ENCODE data around the gene NOXO1. TPM values are rescaled to one million over a fixed set of nuclear protein-coding genes. Genes with fewer than 3 reads are reported as not detected.

Gene NOXO1
- polyA plus RNA-seq, 1 donor from 2014 or later, result 8.5 TPM

GRCh38 chr16:1942810-1943726 lies 38.2 kb downstream of the NOXO1 start, which contains the start of gene MSRB1:
Gene MSRB1 (minus strand): TSS chr16:1943199. CDS start chr16:1943156, 43 bp downstream.
- peak; percentile 28 for TF ChIP-seq CTCF (IDR thresholded peaks at IDR 0.05; ENCODE audit: poor library complexity, severe bottlenecking)
- peak; percentile 67 for TF ChIP-seq TAF1 (IDR thresholded peaks at IDR 0.05; ENCODE audit: low read depth)
- TF ChIP-seq EZH2 (IDR thresholded peaks at IDR 0.05; ENCODE audit: borderline replicate concordance, insufficient read depth, low read length, poor library complexity, severe bottlenecking), result no peak
- peak; percentile 55 for TF ChIP-seq MXI1 (conservative IDR thresholded peaks at IDR 0.05; ENCODE audit: poor library complexity, severe bottlenecking)
- peak; percentile 80 for TF ChIP-seq POLR2AphosphoS5 (IDR thresholded peaks at IDR 0.05)
- TF ChIP-seq EP300 (conservative IDR thresholded peaks at IDR 0.05; ENCODE audit: poor library complexity, severe bottlenecking), result no peak
- no peak for TF ChIP-seq SMC3 (conservative IDR thresholded peaks at IDR 0.05; ENCODE audit: poor library complexity)
- no peak for TF ChIP-seq REST (IDR thresholded peaks at IDR 0.05; ENCODE audit: borderline replicate concordance)
- TF ChIP-seq RAD21 (conservative IDR thresholded peaks at IDR 0.05), result no peak

GRCh38 chr16:1942047-1942809 lies 39.0 kb downstream of the NOXO1 start:
- Histone ChIP-seq H3F3A (ENCODE audit: insufficient read depth, low read length, poor library complexity, severe bottlenecking) (no peaks in the 10 kb centered on the region), H2AFZ (ENCODE audit: low read depth, low read length) (peak overlapping the region; percentile 62), H3K9me3 (ENCODE audit: low read length) (no peaks in the 10 kb centered on the region), H3K36me3 (ENCODE audit: insufficient read depth, low read length) (no peaks in the 10 kb centered on the region), H4K20me1 (ENCODE audit: insufficient read depth) (no peaks in the 10 kb centered on the region), H3K27ac (ENCODE audit: low read length) (no peak overlapping the region), H3K9ac (ENCODE audit: low read length) (peak overlapping the region; percentile 76), H3K4me2 (ENCODE audit: low read length) (peak overlapping the region; percentile 72), H3K27me3 (ENCODE audit: insufficient read depth, low read depth, low read length) (no peaks in the 10 kb centered on the region), H3K9me2 (ENCODE audit: insufficient read depth, low read length) (no peaks in the 10 kb centered on the region), H3K79me2 (replicated peaks; ENCODE audit: insufficient read depth, low read length) (no peaks in the 10 kb centered on the region), H3K4me3 (ENCODE audit: low read length) (peak overlapping the region; percentile 86)
- TF ChIP-seq REST (IDR thresholded peaks at IDR 0.05; ENCODE audit: borderline replicate concordance) (no peak), TAF1 (IDR thresholded peaks at IDR 0.05; ENCODE audit: low read depth) (no peak), POLR2AphosphoS5 (IDR thresholded peaks at IDR 0.05) (no peak), RAD21 (conservative IDR thresholded peaks at IDR 0.05) (no peak), EZH2 (IDR thresholded peaks at IDR 0.05; ENCODE audit: borderline replicate concordance, insufficient read depth, low read length, poor library complexity, severe bottlenecking) (no peak), EP300 (conservative IDR thresholded peaks at IDR 0.05; ENCODE audit: poor library complexity, severe bottlenecking) (no peak), SMC3 (conservative IDR thresholded peaks at IDR 0.05; ENCODE audit: poor library complexity) (no peak), CTCF (IDR thresholded peaks at IDR 0.05; ENCODE audit: poor library complexity, severe bottlenecking) (no peak), MXI1 (conservative IDR thresholded peaks at IDR 0.05; ENCODE audit: poor library complexity, severe bottlenecking) (no peak)

More at GRCh38 chr16:1942810-1943726, 38.2 kb downstream of the NOXO1 start, which contains the start of gene MSRB1:
- H3K9me3 ChIP-seq (ENCODE audit: low read length), result no peaks in the 10 kb centered on the region
- H3K9me2 ChIP-seq (ENCODE audit: insufficient read depth, low read length), result no peaks in the 10 kb centered on the region
- H3K9ac ChIP-seq (ENCODE audit: low read length), result peak within 1 kb of the TSS; percentile 76
- peak within 1 kb of the TSS; percentile 24 for H3K27ac ChIP-seq (ENCODE audit: low read length)
- no peaks in the 10 kb centered on the region for H4K20me1 ChIP-seq (ENCODE audit: insufficient read depth)
- H2AFZ ChIP-seq (ENCODE audit: low read depth, low read length), result peak within 1 kb of the TSS; percentile 62
- H3F3A ChIP-seq (ENCODE audit: insufficient read depth, low read length, poor library complexity, severe bottlenecking), result no peaks in the 10 kb centered on the region
- no peaks in the 10 kb centered on the region for H3K36me3 ChIP-seq (ENCODE audit: insufficient read depth, low read length)
- H3K79me2 ChIP-seq (replicated peaks; ENCODE audit: insufficient read depth, low read length), result no peaks in the 10 kb centered on the region
- peak within 1 kb of the TSS; percentile 86 for H3K4me3 ChIP-seq (ENCODE audit: low read length)
- peak within 1 kb of the TSS; percentile 72 for H3K4me2 ChIP-seq (ENCODE audit: low read length)
- H3K27me3 ChIP-seq (ENCODE audit: insufficient read depth, low read depth, low read length), result no peaks in the 10 kb centered on the region

All from neural cell (in vitro differentiated cells).